WERI-Rb-1 (cell line): ENCODE data around the gene GPD1L.

Experiments used
- DNase-seq: peaks from one replicate; pipeline ENCODE4 v3.0.0-alpha.2; 2020
- H3K27ac ChIP-seq: fragments of 250-450 bp; sonication (Bioruptor Pico); 2 replicates; pipeline ENCODE4 v1.5.1; 2020; ENCODE audit warnings: mild to moderate bottlenecking, moderate library complexity
- H3K27me3 ChIP-seq: fragments of 250-450 bp; sonication (Bioruptor Pico); 2 replicates; pipeline ENCODE4 v1.5.1; 2021; ENCODE audit warnings: mild to moderate bottlenecking, low read depth, moderate library complexity; ENCODE audit not compliant: insufficient read depth, severe bottlenecking
- H3K36me3 ChIP-seq: fragments of 250-450 bp; sonication (Bioruptor Pico); 2 replicates; pipeline ENCODE4 v1.5.1; 2020; ENCODE audit warnings: mild to moderate bottlenecking, moderate library complexity
- H3K4me3 ChIP-seq: 2 replicates; pipeline ENCODE4 v1.5.1; 2011; ENCODE audit warnings: low read depth, mild to moderate bottlenecking, control low read depth, low read length
- H3K9me3 ChIP-seq: fragments of 250-450 bp; sonication (Bioruptor Pico); 2 replicates; pipeline ENCODE4 v1.5.1; 2021; ENCODE audit warnings: mild to moderate bottlenecking, moderate library complexity; ENCODE audit not compliant: severe bottlenecking
- CTCF ChIP-seq: IDR thresholded peaks from 2 replicates; pipeline ENCODE4 v1.5.1; 2011; ENCODE audit warnings: low read depth, mild to moderate bottlenecking, control low read depth, inconsistent platforms, low read length

GPD1L gene

DNA sequence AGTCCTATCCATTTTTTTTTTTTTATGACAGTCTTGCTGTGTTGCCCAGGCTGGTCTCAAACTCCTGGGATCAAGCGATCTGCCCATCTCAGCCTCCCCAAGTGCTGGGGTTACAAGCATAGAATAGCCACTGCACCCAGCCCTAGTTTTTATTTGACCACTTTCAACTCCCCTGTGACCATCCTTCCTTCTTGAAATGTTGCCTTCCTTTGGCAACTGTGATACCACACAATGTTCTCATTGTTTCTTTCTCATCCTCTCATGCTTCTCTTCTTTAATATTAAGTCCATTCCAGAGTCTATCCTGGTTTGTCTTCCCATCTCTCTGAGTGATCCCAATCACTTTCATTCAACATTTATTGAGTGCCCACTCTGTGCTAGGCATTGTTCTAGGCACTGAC, 7.9 kb upstream of the GPD1L start:
- no peak for TF ChIP-seq CTCF
- no peak for DNase-seq
- H3K9me3 ChIP-seq, result peaks cover 7% of the 10 kb centered on the region
- H3K27me3 ChIP-seq, result no peaks in the 10 kb centered on the region
- no peak overlapping the region for H3K4me3 ChIP-seq
- no peak overlapping the region for H3K27ac ChIP-seq
- H3K36me3 ChIP-seq, result no peaks in the 10 kb centered on the region

DNA sequence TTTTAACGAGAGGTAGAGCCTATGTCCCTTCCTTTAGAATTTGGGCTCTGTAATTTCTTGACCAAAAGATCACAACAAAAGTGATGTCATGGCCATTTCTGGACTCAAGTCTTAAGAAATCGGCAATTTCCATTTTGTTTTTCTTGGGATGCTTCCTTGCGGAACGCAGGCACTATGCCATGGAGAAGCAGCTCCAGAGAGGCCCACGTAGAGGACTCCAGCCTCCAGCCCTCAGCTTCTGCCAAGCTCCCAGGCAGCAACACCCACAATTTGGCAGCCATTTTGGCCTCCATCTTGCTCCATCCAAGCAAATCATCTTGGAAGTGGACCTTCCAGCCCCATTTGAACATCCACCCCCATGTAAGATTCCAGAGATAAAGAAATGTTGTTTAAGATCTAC, 6.0 kb upstream of the GPD1L start:
- peaks cover 7% of the 10 kb centered on the region for H3K9me3 ChIP-seq
- TF ChIP-seq CTCF, result no peak
- no peak for DNase-seq
- no peaks in the 10 kb centered on the region for H3K36me3 ChIP-seq
- no peaks in the 10 kb centered on the region for H3K27me3 ChIP-seq
- no peak overlapping the region for H3K27ac ChIP-seq
- no peak overlapping the region for H3K4me3 ChIP-seq

- TF ChIP-seq CTCF, result no peak
- H3K27me3 ChIP-seq, result no peaks in the 10 kb centered on the region
- H3K4me3 ChIP-seq, result no peak overlapping the region
- H3K27ac ChIP-seq, result no peak overlapping the region
- no peaks in the 10 kb centered on the region for H3K36me3 ChIP-seq
- peaks cover 7% of the 10 kb centered on the region for H3K9me3 ChIP-seq
- no peak for DNase-seq
These were observed 4.1 kb upstream of the GPD1L start for GRCh38 chr3:32102289-32102688.

GRCh38 chr3:32104492-32104891, 1.9 kb upstream of the GPD1L start:
- DNase-seq, result no peak
- Histone ChIP-seq H3K4me3 (no peak overlapping the region), H3K27me3 (no peaks in the 10 kb centered on the region), H3K36me3 (no peaks in the 10 kb centered on the region), H3K9me3 (peaks cover 7% of the 10 kb centered on the region), H3K27ac (no peak overlapping the region)
- TF ChIP-seq CTCF, result no peak

- Histone ChIP-seq H3K27me3 (no peaks in the 10 kb centered on the region), H3K9me3 (peaks cover 7% of the 10 kb centered on the region), H3K27ac (peak overlapping the region; percentile 49; the same call in 1 of the 2 replicates), H3K4me3 (no peak overlapping the region; the same call in 1 of the 2 replicates), H3K36me3 (no peaks in the 10 kb centered on the region)
- no peak for TF ChIP-seq CTCF
- no peak for DNase-seq
These were observed 909 bp upstream of the GPD1L start for GRCh38 chr3:32105291-32106131.
